ENCODE measurements around the gene ATOSB.

ATOSB gene

DNA sequence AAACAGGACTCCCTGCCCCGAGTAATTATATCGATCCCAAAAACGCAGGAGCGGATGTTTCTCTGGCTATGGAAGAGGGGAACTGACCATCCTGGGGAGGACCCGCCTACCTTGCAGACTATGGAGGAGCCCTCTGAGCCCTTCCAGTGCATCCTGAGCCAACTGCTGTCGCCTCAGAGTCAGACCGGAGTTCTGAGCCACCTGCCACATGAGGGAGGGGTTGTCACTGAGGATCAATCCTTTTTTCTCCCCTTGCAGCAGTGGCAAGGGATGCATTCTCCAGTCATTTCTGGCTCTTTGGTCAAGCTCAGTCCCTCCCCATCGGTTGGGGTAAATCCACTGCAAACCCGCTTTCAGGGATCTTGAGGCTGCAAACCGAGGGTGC, 36.6 kb downstream of the ATOSB start:
- Histone ChIP-seq H3K36me3 (ENCODE audit: insufficient read depth, low read length) (peaks cover 6% of the 10 kb centered on the region; the same call in 1 of the 2 replicates), H3K4me2 (ENCODE audit: low read depth, low read length, poor library complexity, severe bottlenecking) (peak overlapping the region; percentile 93), H3K4me1 (ENCODE audit: insufficient read depth, low read length, poor library complexity, severe bottlenecking) (peaks cover 38% of the 10 kb centered on the region), H4K20me1 (ENCODE audit: insufficient read depth, low read length, poor library complexity, severe bottlenecking) (peaks cover 10% of the 10 kb centered on the region), H3K79me2 (ENCODE audit: insufficient read depth, low read length) (peaks cover 44% of the 10 kb centered on the region), H3K27me3 (ENCODE audit: insufficient read depth, low read length, poor library complexity, severe bottlenecking) (no peaks in the 10 kb centered on the region), H3K4me3 (ENCODE audit: low read length, poor library complexity, severe bottlenecking) (peak overlapping the region; percentile 88), H3K9ac (ENCODE audit: low read depth, low read length, poor library complexity, severe bottlenecking) (peak overlapping the region; percentile 89), H2AFZ (ENCODE audit: low read length) (peak overlapping the region; percentile 92), H3F3A (ENCODE audit: low read depth) (no peaks in the 10 kb centered on the region), H3K9me3 (ENCODE audit: insufficient read depth, low read depth, low read length) (no peaks in the 10 kb centered on the region), H3K9me2 (replicated peaks; ENCODE audit: low read depth, low read length) (no peaks in the 10 kb centered on the region)
- TF ChIP-seq EZH2phosphoT487 (IDR thresholded peaks at IDR 0.05; ENCODE audit: borderline replicate concordance): no peak
- TF ChIP-seq, protein P1, sequence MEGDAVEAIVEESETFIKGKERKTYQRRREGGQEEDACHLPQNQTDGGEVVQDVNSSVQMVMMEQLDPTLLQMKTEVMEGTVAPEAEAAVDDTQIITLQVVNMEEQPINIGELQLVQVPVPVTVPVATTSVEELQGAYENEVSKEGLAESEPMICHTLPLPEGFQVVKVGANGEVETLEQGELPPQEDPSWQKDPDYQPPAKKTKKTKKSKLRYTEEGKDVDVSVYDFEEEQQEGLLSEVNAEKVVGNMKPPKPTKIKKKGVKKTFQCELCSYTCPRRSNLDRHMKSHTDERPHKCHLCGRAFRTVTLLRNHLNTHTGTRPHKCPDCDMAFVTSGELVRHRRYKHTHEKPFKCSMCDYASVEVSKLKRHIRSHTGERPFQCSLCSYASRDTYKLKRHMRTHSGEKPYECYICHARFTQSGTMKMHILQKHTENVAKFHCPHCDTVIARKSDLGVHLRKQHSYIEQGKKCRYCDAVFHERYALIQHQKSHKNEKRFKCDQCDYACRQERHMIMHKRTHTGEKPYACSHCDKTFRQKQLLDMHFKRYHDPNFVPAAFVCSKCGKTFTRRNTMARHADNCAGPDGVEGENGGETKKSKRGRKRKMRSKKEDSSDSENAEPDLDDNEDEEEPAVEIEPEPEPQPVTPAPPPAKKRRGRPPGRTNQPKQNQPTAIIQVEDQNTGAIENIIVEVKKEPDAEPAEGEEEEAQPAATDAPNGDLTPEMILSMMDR (conservative IDR thresholded peaks at IDR 0.05; ENCODE audit: low read length): no peak

DNA sequence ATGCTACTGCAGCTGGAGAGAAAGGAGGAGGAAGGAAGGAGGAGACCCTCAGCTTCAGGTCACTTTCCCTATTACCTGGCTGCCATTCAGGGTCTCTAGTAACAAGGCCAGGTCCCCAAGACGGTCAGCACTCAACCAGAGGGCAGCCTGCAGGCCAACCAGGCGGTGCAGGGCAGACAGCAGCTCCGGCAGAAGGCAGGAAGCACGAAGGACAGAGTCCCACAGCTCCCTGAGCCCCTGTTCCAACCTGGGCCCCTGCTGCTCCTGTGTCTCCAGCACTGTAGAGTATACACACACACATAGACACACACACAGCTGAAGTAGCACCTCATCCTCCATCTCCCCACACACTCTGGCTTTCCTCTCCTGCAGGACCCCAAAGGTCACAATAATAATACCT, 37.6 kb downstream of the ATOSB start:
- peaks cover 40% of the 10 kb centered on the region for H3K4me1 ChIP-seq (ENCODE audit: insufficient read depth, low read length, poor library complexity, severe bottlenecking)
- no peak overlapping the region for H2AFZ ChIP-seq (ENCODE audit: low read length)
- no peaks in the 10 kb centered on the region for H3K27me3 ChIP-seq (ENCODE audit: insufficient read depth, low read length, poor library complexity, severe bottlenecking)
- peak overlapping the region; percentile 89 for H3K9ac ChIP-seq (ENCODE audit: low read depth, low read length, poor library complexity, severe bottlenecking)
- H3K36me3 ChIP-seq (ENCODE audit: insufficient read depth, low read length): peaks cover 6% of the 10 kb centered on the region; the same call in 1 of the 2 replicates
- H3K9me3 ChIP-seq (ENCODE audit: insufficient read depth, low read depth, low read length): no peaks in the 10 kb centered on the region
- no peak for TF ChIP-seq EZH2phosphoT487 (IDR thresholded peaks at IDR 0.05; ENCODE audit: borderline replicate concordance)
- TF ChIP-seq, protein P1 (conservative IDR thresholded peaks at IDR 0.05; ENCODE audit: low read length): no peak
- H3K4me2 ChIP-seq (ENCODE audit: low read depth, low read length, poor library complexity, severe bottlenecking): peak overlapping the region; percentile 93
- peaks cover 44% of the 10 kb centered on the region for H3K79me2 ChIP-seq (ENCODE audit: insufficient read depth, low read length)
- peak overlapping the region; percentile 88 for H3K4me3 ChIP-seq (ENCODE audit: low read length, poor library complexity, severe bottlenecking)
- H3F3A ChIP-seq (ENCODE audit: low read depth): no peaks in the 10 kb centered on the region
- H3K9me2 ChIP-seq (replicated peaks; ENCODE audit: low read depth, low read length): no peaks in the 10 kb centered on the region
- peaks cover 10% of the 10 kb centered on the region for H4K20me1 ChIP-seq (ENCODE audit: insufficient read depth, low read length, poor library complexity, severe bottlenecking)

DNA sequence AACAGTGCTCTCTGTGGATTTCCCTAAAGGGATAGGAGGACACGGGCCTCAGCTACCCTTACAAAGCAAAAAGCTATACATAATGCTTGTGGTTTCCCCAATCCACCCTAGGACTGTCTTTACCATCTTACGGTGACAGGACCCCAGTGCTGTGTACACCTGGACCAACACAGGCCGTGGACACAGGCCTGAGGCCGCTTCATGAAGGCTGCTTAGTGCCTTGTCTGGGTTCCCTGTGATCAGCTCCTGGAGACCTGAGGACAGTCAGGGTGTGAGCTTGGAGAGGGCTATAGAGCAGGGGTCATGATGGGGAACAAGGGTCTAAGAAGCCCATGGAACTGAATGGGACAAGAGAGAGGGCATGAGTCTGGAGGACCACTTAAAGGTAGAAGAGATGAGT, 38.8 kb downstream of the ATOSB start:
- peaks cover 15% of the 10 kb centered on the region for H4K20me1 ChIP-seq (ENCODE audit: insufficient read depth, low read length, poor library complexity, severe bottlenecking)
- peaks cover 44% of the 10 kb centered on the region for H3K4me1 ChIP-seq (ENCODE audit: insufficient read depth, low read length, poor library complexity, severe bottlenecking)
- no peak overlapping the region for H2AFZ ChIP-seq (ENCODE audit: low read length)
- H3K4me3 ChIP-seq (ENCODE audit: low read length, poor library complexity, severe bottlenecking): peak overlapping the region; percentile 88
- H3F3A ChIP-seq (ENCODE audit: low read depth): peaks cover 4% of the 10 kb centered on the region; the same call in 1 of the 2 replicates
- peaks cover 6% of the 10 kb centered on the region; the same call in 1 of the 2 replicates for H3K36me3 ChIP-seq (ENCODE audit: insufficient read depth, low read length)
- H3K9me3 ChIP-seq (ENCODE audit: insufficient read depth, low read depth, low read length): no peaks in the 10 kb centered on the region
- peak overlapping the region; percentile 93 for H3K4me2 ChIP-seq (ENCODE audit: low read depth, low read length, poor library complexity, severe bottlenecking)
- H3K79me2 ChIP-seq (ENCODE audit: insufficient read depth, low read length): peaks cover 44% of the 10 kb centered on the region
- peak overlapping the region; percentile 89 for H3K9ac ChIP-seq (ENCODE audit: low read depth, low read length, poor library complexity, severe bottlenecking)
- TF ChIP-seq, protein P1 (conservative IDR thresholded peaks at IDR 0.05; ENCODE audit: low read length): no peak
- no peak for TF ChIP-seq EZH2phosphoT487 (IDR thresholded peaks at IDR 0.05; ENCODE audit: borderline replicate concordance)
- H3K9me2 ChIP-seq (replicated peaks; ENCODE audit: low read depth, low read length): no peaks in the 10 kb centered on the region
- no peaks in the 10 kb centered on the region for H3K27me3 ChIP-seq (ENCODE audit: insufficient read depth, low read length, poor library complexity, severe bottlenecking)

Data from Loucy (cell line).